NCI-H526 treated with DMSO at 0.1 percent for 48 hours (cell line): Measurements from ENCODE around the gene MAP4K4.
"Not testable (repeated sequence)": the region's sequence is repeated elsewhere in the genome, so short reads cannot be mapped to it uniquely, and the experiment has no call there.

Experiments used
- DNase-seq: peaks from one replicate; lab custom pipeline; 2025; lab: John Stamatoyannopoulos, UW

Gene MAP4K4

DNA sequence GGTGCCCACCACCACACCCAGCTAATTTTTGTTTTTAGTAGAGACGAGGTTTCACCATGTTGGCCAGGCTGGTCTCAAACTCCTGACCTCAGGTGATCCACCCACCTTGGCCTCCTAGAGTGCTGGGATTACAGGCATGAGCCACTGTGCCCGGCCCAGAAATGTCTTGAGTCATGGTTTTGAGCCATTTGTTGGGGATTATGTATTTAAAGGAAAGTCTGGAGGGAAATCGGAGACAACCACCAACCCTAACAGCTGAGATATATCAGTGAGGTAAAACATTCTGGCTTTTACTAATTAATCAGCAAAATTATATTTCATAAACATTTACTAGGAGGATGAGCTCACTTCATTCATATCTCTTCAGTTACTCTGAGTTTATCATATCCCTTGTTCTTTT is 72.2 kb downstream of the MAP4K4 start:
- not testable (repeated sequence) for DNase-seq

DNA sequence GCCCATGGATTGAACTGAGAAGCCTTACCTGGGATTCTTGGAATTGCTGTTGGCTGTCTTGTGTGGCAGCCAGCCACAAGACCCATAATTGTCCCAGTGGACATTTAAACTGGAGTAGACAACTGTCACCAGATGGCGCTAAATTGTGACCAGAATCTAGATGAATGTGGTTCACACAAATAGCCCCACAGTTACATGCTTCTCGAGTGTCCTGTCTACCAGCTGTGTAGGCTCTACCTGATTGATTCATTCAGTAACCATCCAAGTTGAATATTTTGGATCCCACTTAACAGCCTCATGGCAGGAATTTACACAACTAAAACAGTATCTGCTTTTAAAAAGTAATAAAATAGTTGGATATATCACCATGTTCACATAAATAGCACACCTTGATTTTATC is 73.2 kb downstream of the MAP4K4 start:
- peak; percentile 33 for DNase-seq

DNA sequence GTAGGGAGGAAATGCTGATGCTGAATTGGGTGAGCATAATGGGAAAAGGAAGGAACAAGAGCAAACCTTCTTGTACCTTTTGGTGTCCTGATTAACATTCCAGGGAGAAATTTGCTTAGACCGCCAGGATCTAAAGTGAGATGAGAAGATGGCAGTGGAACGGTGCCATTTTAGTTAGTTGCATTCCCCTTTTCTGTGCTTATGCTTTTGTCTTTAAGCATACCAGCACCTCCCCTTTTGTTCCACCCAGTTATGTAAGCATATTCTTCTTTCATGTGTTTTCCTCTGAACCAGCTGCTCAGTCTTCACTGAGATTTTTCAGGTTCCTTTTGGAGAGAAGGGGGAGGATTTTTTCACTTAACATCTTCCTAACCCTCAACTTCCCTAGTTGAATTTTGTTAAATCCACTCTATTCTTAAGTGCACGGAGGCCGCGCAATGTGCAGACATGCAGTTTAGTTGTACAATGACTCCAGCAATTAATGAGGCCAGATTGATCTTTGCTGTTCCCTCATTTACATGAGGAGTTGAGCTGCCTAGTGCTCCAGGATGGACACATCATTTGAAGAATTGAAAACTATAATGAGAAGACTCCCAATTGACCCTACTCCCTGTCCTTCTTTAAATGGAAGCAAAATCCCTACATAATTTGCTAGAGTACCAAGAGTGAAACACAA is 73.9 kb downstream of the MAP4K4 start:
- DNase-seq = no peak

DNA sequence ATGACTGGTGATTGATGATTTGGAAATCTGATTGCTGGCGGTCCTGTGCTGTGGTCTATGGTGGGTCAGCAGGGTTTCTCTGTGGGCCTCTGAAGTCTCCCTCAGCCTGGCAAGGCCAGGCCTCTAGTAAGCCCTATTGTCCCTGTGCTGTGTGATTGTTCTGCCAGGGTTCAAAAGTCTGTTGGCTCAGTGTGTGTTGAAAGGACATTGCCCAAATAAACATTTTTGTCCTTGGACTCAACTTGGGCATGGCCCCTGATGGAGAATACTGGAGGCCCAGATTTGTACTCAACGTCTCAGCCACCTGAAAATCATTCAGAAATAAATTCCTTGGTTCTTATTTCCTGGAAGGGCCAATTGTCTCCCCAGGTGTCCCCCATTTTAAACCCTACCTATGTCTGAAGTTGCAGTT is 74.4 kb downstream of the MAP4K4 start:
- no peak for DNase-seq

DNA sequence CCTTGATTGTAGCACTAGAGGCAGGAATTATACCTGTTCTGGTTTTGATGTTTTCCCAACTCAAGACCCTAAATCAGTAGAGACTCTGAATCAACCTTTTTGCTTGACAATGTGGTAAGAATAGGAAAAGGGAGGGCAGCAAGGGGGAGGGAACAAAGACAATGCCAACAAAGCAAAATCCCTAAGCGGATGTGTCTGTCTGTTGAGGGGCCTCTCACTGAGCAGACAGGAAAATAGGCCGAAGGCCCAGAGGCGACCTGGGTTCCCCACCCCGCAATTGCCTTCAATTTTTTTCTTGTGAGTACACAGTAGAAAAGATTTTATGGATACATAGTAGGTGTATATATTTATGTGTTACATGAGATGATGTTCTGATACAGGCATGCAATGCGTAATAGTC is 75.6 kb downstream of the MAP4K4 start:
- DNase-seq = no peak

DNA sequence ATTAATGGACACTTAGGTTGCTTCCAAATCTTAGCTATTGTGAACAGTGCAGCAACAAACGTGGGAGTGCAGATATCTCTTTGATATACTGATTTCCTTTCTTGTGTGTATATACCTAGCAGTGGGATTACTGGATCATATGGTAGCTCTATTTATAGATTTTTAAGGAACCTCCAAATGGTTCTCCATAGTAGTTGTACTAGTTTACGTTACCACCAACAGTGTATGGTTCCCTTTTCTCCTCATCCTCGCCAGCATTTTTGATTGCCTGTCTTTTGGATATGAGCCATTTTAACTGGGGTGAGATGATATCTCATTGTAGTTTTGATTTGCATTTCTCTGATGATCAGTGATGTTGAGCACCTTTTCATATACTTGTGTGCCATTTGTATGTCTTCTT is 76.5 kb downstream of the MAP4K4 start:
- DNase-seq = not testable (repeated sequence)

DNA sequence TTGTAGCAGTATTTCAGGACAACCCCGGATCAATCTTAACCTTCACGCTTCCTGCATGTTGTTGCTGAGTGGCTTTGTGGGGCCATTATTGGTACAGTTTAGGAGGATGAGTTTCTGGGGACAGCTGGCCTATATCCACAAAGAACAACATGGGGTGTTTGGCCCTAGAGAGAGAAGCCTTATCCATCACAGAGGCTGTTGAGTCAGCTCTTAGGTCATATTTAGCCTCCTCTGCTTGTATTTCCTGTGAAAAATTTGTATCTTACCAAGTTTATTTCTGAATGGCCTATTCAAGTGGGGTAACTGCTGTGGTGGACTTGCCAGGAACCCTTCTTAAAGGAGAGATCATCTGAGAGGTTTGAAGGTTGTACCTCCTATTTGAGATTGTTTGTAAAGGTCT is 77.6 kb downstream of the MAP4K4 start:
- no peak for DNase-seq

DNA sequence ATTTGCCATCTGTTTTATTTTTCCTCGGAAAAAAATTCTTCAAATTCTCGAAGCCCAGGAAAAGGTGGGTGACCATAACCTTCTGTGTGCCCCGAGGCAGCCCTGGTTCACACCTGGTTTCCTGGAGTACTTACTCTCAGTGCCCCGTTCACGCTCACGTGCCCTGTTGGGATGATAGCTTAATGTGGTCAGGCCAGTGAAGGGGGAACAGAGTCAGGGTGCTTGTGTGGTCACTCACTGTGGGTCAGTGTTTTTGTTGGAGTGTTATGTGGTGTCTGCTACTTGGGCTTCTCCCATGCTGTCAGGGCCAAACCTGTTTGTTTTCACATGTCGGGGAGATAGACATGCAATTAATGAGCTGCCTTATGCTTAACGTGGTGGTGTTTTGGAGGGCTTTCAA is 78.1 kb downstream of the MAP4K4 start:
- DNase-seq = no peak

DNA sequence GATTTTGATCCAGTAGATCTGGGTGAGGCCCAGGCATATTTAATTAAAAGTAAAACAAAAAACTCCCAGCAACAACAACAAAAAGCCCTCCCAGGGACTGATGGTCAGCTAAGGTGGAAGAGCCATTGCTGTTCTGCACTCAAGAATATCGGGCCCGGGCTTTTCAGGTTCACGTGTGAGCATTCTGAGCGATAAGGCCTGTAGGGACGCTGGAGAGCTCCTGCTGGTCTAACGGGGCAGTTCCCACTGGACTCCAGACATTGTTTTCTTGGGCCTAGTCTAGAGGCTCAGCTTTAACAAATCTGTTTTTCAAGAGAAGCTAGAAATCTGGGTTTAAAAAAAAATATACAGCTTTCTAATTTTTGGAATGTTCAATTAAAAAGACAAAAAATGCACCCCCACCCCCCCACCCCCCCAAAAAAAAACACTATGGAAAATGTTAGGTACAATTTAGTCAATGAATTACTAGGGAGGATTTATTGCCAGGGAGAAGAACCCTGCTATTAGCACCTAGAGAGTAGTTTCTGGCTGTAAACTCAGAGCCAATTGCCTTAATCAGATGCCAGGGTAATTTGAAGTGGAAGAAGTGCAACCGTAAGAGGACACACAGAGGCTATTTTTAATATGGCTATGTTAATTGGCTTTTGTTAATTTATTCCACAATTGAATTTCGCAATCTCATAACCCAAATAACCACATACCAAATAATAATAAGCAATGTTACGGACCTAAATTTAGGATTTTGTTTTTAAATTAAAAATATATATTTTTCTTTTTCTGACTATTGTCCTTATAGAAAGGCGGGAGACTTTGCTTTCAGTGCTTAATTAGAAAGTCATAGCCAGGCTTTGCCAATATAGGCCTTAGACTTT is 78.9 kb downstream of the MAP4K4 start:
- no peak for DNase-seq

DNA sequence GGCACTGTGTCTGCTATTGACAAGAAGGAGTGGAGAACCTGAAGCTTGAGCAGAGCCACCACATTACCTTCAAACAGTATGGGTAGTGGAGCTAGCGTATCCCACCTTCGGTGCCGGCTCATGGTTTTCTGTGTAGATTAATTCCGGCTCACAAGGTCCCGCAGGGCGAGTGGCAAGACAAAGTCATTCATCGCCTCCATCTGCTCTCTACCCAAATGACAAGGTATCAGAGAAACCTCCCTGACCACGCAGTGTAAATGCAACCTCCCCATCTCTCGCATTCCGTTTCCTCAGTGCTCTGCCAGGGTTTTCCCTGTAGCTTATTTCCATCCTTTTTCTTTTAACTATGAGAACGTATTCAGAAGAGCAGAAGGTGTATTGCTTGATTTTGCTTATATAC is 79.8 kb downstream of the MAP4K4 start:
- no peak for DNase-seq

DNA sequence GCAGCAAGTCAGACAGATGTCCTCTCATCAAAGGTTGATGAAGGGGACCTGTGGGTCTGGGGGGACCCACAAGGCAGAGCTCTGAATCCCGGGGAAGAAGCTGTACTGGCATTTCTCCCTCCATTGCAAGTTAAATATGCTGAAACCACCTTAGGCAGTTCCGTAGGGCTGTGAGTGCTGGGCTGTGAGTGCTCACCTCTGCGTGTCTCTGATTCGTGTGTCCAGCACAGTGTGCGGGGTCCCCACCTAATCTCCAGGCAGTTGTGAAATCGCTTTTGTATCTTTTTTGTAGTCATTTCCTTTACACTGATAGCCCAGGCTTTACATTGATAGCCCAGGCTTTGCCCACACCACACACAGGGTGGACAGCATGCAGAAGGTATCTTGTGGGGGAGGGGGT is 80.6 kb downstream of the MAP4K4 start:
- no peak for DNase-seq

DNA sequence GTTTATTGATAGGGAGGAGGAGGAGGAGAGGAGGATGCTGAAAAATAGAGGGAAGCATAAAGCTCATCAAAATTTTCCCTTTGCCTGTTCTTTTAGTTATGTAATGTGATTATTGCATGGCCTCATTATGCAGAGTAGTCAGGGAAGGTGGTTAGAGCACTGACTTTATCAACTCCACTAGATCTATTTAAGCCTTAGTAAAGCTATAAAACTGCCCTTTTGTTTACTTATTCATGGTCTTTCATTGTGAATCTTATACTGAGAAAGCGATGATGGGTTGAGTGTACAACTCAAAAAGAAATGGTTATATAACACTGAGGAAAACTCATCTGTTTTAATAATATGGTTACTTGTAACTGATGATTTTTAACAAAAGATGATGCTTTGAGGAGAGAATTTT is 81.7 kb downstream of the MAP4K4 start:
- DNase-seq = peak; percentile 74

DNA sequence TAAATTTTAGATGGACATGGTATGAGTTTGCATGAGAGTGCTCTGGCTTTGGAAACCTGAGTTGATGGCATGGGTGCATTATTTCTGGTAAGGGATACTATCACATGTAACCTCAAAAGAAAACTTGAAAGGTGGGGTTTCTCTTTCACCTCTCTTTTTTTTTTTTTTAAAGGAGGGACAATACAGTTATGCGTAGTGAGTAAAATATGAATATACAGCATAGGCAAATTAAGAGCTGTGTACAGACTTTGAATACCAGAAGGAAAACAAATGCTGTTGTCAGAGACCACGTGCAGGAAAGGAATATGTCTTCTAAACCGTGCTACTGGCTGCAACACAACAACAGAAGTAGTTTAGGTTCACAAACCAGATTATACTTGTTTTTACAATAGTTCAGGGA is 82.1 kb downstream of the MAP4K4 start:
- peak; percentile 76 for DNase-seq

DNA sequence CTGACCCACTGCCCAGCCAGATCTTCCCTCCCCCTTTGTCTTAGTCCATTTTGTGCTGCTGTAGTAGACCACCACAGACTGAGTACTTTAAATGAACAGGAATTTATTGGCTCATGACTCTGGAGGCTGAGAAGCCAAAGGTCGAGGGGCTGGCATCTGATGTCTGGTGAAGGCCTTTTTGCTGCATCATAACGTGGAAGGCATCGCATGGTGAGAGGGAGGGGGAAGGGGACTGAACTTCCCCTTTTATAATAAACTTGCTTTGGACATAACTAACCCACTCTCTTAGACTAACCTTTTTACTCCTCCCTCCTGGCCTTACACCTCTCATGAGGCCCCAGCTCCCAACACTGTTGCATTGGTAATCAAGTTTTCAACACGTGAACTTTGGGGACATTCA is 83.8 kb downstream of the MAP4K4 start:
- no peak for DNase-seq

DNA sequence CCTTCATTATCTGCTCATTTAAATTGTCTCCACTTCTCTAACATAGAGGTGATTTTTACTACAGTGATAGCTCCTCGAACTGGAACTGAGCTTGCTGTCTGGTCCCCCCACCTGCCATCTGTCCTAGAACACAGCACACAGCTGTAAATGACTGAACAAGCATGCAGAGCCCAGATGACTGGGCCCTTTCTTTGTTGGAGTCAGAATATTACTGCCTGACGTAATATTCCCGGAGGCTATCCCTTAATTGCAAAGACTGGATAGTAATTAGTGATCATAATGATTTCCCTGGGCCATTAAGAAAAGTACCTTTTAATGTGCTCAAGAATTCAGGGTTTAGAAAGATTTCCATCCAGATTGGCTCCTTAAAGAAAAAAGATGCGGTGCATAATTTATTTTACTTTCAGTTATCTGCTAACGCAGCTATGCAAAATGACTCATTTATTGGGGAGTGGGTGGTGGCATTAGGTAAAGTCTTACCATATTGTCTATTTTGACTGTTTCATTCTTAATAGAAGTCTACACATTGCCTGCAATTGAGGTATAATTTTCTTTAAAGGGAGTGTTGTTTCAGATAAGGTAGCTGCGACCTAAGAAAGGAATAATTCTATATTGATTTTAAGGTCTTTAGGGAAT is 84.4 kb downstream of the MAP4K4 start:
- DNase-seq = peak; percentile 12

DNA sequence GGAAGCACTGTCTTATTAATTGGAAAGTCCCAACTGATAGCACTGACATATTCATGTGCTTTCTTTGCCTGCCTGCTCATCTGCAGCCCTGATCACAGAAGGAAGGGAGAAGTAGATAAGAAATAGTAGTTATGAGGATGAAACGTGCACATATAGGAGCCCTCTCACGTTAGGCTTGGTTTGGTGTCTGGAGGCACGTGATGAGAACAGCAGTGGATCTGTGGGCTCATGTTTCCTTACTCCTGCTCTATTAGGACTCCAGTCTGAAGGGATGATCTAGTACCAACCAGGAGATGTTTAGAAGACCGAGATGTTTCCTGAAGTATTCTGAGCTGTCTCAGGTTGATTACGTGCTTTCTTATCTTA is 84.9 kb downstream of the MAP4K4 start:
- DNase-seq = no peak

DNA sequence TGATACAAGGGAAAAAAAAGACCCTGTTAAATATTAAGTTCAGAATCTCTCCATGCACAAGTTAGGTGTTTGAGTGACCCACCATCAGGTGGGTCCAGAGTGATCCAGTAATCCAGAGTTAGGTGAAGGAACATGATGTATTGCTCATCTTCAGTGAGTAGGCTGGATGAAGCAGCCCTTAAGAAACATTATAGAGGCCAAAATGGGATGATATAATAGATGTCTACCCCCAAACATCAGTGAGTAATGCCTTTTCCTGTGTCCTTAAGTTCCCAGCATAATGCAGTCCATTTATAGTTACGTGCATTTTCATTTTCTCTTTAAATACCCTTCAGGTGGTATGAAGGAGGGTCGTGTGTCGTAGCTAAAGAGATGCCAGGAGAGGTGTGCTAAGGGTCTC is 89.6 kb downstream of the MAP4K4 start:
- no peak for DNase-seq

DNA sequence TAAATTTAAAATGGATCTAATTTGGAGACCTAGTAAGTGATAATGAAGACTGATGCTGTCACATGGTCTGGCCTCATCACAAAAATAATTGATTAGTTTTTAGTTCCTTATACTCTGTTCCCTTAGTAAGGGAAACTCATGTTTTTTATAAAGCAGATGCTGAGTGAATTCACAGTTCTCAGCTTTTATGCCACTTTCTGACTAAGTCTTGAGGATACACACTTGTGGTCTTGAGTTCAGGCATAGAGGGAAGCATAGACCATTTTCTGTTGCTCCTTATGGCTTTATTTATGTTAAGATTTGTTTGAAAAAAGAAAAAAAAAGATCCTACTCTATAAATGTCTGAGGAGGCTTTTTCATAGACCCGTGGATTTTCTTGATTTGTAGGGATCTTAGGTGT is 91.1 kb downstream of the MAP4K4 start:
- no peak for DNase-seq

DNA sequence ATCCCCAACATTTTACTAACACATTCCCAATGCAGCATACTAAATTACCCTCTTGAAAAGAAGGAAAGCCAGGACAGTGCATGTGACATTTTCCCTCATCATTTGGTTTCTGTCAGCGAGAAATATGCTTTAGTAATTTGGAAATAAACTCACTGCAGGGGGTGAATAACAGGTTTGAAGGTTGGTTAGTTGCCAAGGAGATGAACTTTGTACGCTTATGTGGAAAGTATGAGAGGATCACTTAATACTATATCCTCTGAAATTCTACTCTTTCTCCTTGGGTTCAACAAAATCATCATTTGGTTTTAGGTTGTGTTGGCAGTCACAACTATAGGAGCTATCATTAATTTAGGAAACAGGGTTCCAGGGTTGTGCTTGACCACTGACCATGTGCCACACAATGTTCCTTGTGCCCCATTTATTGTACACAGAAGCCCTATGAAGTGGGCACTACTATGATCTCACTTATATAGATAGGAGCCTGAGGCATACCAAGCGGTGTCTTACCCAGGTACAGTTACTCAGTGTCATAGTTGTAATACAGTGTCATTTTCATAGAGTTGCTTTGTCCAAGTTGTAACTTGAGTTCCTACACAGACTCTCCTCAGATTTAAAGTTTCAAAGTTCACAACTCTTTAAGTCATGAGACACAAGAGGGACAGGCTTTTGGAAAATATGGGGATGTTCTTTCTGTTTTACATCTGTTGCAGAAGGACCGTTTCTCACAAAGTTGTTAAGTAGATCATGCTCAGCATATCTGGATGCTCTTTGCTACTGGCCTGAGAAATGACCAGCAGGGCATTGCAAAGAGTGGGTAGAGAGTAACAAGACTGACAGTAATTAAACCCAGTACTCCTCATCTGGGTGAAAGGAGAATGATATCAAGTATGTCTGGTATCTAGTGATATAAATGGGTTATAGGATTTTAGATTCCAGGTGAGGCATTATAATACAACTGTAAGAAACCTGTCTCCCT is 91.8 kb downstream of the MAP4K4 start:
- DNase-seq = no peak

DNA sequence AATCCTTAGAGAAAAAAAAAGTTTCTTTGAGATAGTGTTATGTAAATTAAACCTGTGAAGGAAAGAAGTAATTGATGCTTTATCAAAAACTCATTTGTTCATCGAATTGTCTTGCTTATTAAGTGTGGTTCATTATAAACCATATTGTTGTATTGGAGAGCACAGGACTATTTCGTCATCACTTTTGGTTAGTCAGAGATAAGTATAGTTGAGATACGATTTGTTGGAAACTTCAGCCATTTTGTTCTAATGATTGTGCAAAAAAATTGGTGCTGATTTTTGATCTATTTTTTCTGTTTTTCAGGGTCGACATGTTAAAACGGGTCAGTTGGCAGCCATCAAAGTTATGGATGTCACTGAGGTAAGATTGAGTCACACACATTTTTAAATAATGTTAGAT is 92.9 kb downstream of the MAP4K4 start:
- DNase-seq = no peak

DNA sequence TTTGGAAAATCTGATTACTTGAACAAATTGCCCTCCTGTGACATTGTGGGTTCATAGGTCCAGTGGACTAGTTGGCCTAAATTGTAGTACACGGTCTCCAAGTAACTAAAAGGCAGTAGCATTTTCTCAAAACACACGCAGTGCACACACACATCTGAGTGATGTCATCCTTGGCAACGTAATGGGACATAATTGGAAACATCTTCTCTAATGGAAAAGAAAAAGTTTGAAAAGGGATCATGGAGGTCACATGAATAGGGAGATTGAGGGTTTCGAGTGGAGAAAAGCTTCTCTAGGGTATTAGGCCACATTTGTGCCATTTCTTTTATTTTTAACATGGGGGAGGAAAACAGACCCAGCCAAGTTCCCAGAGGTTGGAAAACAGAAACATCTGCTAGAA is 93.3 kb downstream of the MAP4K4 start:
- DNase-seq = no peak

DNA sequence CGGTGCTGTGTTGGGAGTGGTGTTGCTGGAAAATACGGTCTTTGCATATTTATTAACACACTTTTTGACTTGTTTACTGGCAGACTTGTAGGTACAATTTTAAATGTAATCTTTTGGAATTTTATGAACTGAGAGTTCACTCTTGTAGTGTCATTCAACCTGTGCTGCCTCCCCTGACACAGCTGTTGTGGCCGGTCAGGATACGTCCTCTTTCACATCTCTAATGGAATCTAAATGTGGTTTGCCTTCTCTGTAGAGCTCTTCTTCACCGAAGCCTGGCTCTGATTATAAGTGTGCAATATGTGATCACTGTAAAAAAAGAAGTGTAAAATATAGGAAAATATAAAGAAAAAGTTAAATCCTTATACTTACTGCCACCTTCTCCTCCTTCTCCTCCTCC is 94.7 kb downstream of the MAP4K4 start:
- DNase-seq = no peak
